Ureter (tissue), 1 donor: ENCODE results near the gene AGAP4. TPM values are rescaled to one million over a fixed set of nuclear protein-coding genes. Genes with fewer than 3 reads are reported as not detected.
"Not testable (repeated sequence)": the region's sequence is repeated elsewhere in the genome, so short reads cannot be mapped to it uniquely, and the experiment has no call there.

Experiments
- DNase-seq: peaks from one replicate; pipeline ENCODE4 v3.0.0-alpha.2; 2020; ENCODE audit warnings: low spot score
- total RNA-seq: library from RNA; stranded (reverse); gene quantifications from one replicate; pipeline ENCODE4 v1.2.4, GENCODE V29; 2023
- donor health status: DM: yes; HTN: yes; CAD: no.

Gene AGAP4
- total RNA-seq: 40.2 TPM

GRCh38 chr10:45847400-45847799, at the start of gene AGAP4:
Gene AGAP4, minus strand, starts transcription at chr10:45847500. Its CDS starts 153 bp downstream, at chr10:45847347.
- not testable (repeated sequence) for DNase-seq

- DNase-seq: not testable (repeated sequence)
Measured at GRCh38 chr10:45890721-45891120, 43.4 kb upstream of the AGAP4 start.

GRCh38 chr10:45889539-45890230, 42.4 kb upstream of the AGAP4 start:
- DNase-seq: not testable (repeated sequence)

GRCh38 chr10:45882880-45883279, 35.6 kb upstream of the AGAP4 start:
- DNase-seq: not testable (repeated sequence)

- not testable (repeated sequence) for DNase-seq
Measured at GRCh38 chr10:45865404-45865803, 18.1 kb upstream of the AGAP4 start.

GRCh38 chr10:45864264-45864663, 17.0 kb upstream of the AGAP4 start:
- DNase-seq: not testable (repeated sequence)

- not testable (repeated sequence) for DNase-seq
Measured at GRCh38 chr10:45863632-45864031, 16.3 kb upstream of the AGAP4 start.

GRCh38 chr10:45857931-45858330, 10.6 kb upstream of the AGAP4 start:
- not testable (repeated sequence) for DNase-seq

- not testable (repeated sequence) for DNase-seq
Measured at GRCh38 chr10:45848467-45848866, 1.2 kb upstream of the AGAP4 start.

- DNase-seq: not testable (repeated sequence)
Measured at GRCh38 chr10:45822918-45823317, 24.4 kb downstream of the AGAP4 start.

GRCh38 chr10:45820107-45820830, 27.0 kb downstream of the AGAP4 start:
- DNase-seq: not testable (repeated sequence)

GRCh38 chr10:45819552-45819951, 27.7 kb downstream of the AGAP4 start:
- DNase-seq: no peak

GRCh38 chr10:45817912-45818311, 29.4 kb downstream of the AGAP4 start:
- DNase-seq: no peak

- DNase-seq: no peak
Measured at GRCh38 chr10:45817130-45817859, 30.0 kb downstream of the AGAP4 start.

GRCh38 chr10:45814146-45814545, 33.2 kb downstream of the AGAP4 start:
- DNase-seq: not testable (repeated sequence)

GRCh38 chr10:45812959-45813358, 34.3 kb downstream of the AGAP4 start:
- DNase-seq: not testable (repeated sequence)

- no peak for DNase-seq
Measured at GRCh38 chr10:45811075-45811474, 36.2 kb downstream of the AGAP4 start.

- DNase-seq: no peak
Measured at GRCh38 chr10:45809837-45810236, 37.5 kb downstream of the AGAP4 start.

- not testable (repeated sequence) for DNase-seq
Measured at GRCh38 chr10:45804996-45805395, 42.3 kb downstream of the AGAP4 start.

GRCh38 chr10:45803060-45804010, 44.0 kb downstream of the AGAP4 start:
- not testable (repeated sequence) for DNase-seq

- not testable (repeated sequence) for DNase-seq
Measured at GRCh38 chr10:45794761-45795160, 52.5 kb downstream of the AGAP4 start.
